DMS153 (cell line): ENCODE data around the gene KRIT1.

Source experiments
- DNase-seq: peaks from one replicate; lab custom pipeline; 2025; lab: John Stamatoyannopoulos, UW

Gene KRIT1

DNA sequence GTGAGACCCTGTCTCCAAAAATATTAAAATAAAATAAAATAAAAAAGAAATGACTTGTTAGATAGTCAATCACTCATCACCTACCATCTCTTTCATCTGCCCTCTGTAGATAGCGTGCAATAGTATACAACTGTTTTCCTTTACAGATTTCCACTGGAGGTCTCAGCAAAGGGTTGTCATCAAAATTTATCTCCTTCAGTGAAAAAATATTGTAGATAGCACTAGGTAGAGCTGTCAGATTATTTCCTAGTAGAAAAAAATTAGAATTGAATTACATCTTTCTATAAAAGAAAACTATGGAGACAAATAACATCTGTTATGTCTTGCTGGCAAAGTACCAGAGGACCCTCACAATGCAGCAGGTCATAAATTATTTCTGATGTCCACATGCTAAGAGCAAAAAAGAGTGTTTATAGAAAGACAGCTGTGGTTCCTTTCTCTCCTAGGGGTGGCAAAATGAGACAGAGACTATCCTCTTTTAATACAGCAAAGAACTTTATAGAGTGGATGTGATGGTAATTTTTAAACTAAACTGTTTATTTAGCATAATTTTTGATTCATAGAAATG, 95.2 kb downstream of the KRIT1 start:
- DNase-seq: no peak

DNA sequence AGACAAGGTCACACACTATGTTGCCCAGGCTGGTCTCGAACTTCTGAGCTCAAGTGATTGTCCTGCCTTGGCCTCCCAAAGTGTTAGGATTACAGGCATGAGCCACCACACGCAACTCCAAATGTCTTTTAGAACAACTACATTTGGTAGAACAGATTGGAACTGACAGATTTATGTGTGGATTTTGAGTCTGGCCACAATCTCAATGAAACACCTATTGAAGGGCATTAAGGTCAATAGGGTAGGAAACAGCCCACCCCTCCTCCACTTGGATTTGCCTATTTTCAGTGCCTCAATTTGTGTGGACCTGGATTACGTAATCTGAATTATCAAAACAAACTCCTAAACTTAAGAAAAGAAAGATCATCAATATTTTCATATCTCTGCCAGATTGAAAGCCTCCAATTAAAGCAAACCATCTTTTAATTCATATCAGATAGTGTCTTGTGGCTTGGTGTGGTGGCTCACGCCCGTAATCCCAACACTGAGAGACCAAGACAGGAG, 95.9 kb downstream of the KRIT1 start:
- no peak for DNase-seq
